Small intestine (tissue), 7 donors: ENCODE results near the gene KTN1. TPM values are rescaled to one million over a fixed set of nuclear protein-coding genes. Genes with fewer than 3 reads are reported as not detected.
A peak's percentile ranks its signal among the peaks of the same experiment; 100 is the strongest.

ENCODE experiments used
- DNase-seq, 2 donors: peaks; one replicate each; pipeline versions ENCODE4 v3.0.0 to v3.0.0-alpha.2; 2013
- FAIRE-seq: peaks from 2 replicates; lab custom pipeline; 2012; peaks lifted over from hg19 to GRCh38; lab: Jason Lieb, UNC
- H3K27ac ChIP-seq, 3 donors: one replicate each; pipeline ENCODE4 v1.5.1; 2013; ENCODE audit warnings: low read length in 2 of 3, mild to moderate bottlenecking in 2 of 3, control low read depth in 1 of 3, inconsistent platforms in 1 of 3, low read depth in 1 of 3, moderate library complexity in 1 of 3
- H3K27me3 ChIP-seq, 3 donors: one replicate each; pipeline ENCODE4 v1.6.1; 2013; ENCODE audit warnings: low read length in 3 of 3, inconsistent platforms in 1 of 3; ENCODE audit not compliant: control insufficient read depth in 3 of 3, insufficient read depth in 3 of 3
- H3K36me3 ChIP-seq, 3 donors: one replicate each; pipeline ENCODE4 v1.6.1; 2013; ENCODE audit warnings: low read length in 3 of 3, inconsistent platforms in 1 of 3, low read depth in 1 of 3, mild to moderate bottlenecking in 1 of 3, moderate library complexity in 1 of 3; ENCODE audit not compliant: control insufficient read depth in 3 of 3, insufficient read depth in 2 of 3
- H3K4me1 ChIP-seq, 3 donors: one replicate each; pipeline ENCODE4 v1.6.1; 2013; ENCODE audit warnings: low read length in 2 of 3, inconsistent platforms in 1 of 3, low read depth in 1 of 3, mild to moderate bottlenecking in 1 of 3, moderate library complexity in 1 of 3; ENCODE audit not compliant: control insufficient read depth in 3 of 3, insufficient read depth in 2 of 3
- H3K4me3 ChIP-seq, 3 donors: one replicate each; pipeline ENCODE4 v1.5.1; 2013; ENCODE audit warnings: low read length in 3 of 3, control low read depth in 1 of 3, inconsistent platforms in 1 of 3, low read depth in 1 of 3, mild to moderate bottlenecking in 1 of 3, moderate library complexity in 1 of 3
- H3K9me3 ChIP-seq, 2 donors: one replicate each; pipeline ENCODE4 v1.6.1; 2013; ENCODE audit warnings: low read depth in 1 of 2, low read length in 1 of 2; ENCODE audit not compliant: control insufficient read depth in 2 of 2, insufficient read depth in 1 of 2
- WGBS, 3 donors: extraction: QIAGEN DNeasy Blood & Tissue Kit; methylation state at CpG; one replicate each; pipeline ENCODE4 v1.1.7; 2013; 5-methylcytosine and 5-hydroxymethylcytosine counted together
- polyA plus RNA-seq, 4 donors: library from polyadenylated mRNA; stranded (reverse) in 3 of 4; unstranded in 1 of 4; fragments of 200-250 nt in 3 of 4; fragments of 120-200 nt in 1 of 4; gene quantifications; one replicate each; pipeline versions ENCODE4 v1.2.1 to v1.2.3, GENCODE V29; 2013
- donor health status: healthy with polysubstance abuse.
- donor health status: control.
- donor health status: control.
- donor health status: Bipolar disorder and iron deficiency.
- donor health status: healthy.

Gene KTN1
- polyA plus RNA-seq, 4 donors: 42.9 to 103 (median 67.8) TPM

DNA sequence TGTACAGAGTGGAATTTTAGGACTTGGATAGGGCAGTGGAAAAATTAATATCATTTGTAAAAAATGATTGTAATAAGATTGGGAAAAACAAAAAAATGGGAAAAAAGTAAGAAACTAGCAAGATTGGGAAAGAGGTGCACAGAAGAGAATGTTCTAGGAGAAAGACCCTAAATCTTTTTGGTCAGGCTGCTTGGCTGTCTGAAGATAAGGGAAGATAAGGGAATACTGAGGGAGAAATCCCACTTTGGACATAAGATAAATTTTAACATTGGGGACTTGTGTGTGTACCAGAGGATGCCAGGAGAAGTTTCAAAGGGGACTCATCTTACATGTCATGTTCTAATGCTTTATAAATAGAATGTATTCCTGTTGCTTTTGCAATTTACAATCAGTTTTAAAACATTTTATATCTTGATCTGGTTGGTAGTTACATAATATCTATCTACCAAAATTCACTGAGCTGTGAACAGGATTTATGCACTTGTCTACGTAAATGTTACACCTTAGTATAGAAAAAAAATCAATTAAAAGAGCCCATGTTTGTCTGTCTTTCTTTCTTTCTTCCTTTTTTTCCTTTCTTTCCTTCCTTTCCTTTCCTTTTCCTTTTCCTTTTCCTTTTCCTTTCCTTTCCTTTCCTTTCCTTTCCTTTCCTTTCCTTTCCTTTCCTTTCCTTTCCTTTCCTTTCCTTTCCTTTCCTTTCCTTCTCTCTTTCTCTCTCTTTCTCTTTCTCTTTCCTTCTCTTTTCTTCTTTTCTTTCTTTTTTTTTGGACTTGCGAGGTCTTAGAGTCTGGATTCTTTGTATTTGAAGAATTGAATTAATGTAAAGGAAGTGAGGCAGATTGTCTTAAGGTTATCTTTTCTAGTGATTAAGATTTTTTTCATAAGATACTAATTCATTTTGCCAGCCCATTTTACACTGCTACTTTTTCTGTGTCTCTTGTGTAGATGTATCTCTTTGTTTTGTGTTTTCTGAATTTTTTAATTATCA is 66.1 kb downstream of the KTN1 start:
- WGBS, 3 donors: 95 to 98% (median 97%) methylated on average over 2 of the region's 2 CpGs
- H3K9me3 ChIP-seq: no peaks in the 10 kb centered on the region

DNA sequence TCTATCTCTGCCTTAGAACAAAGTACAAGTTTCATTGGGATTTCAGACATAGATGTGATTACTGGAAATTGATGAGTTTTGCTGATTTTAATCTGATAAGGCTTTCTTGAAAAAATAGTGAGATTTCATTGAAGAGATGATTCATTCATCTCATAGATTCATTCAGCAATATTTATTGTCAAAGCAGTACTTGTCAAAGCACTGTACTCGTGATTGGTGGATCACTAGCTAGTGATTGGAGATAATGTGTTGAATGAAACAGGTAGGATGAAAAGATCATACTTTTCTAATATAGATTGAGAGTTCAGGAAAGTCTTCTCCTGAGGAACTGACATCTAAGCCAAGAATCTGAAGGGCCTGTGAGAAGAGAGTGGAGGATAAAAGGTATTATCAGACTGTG is 71.0 kb downstream of the KTN1 start:
- Histone ChIP-seq H3K9me3 (no peaks in the 10 kb centered on the region), H3K4me3 (no peak overlapping the region), H3K36me3 (peaks cover 5 to 11% (median 6%) of the 10 kb centered on the region in 3 donors), H3K27me3 (no peaks in the 10 kb centered on the region), H3K27ac (no peak overlapping the region), H3K4me1 (no peaks in the 10 kb centered on the region)
- no peak for FAIRE-seq
- DNase-seq: no peak
- 76 to 83% (median 81%) methylated on average over 1 of the region's 1 CpG for WGBS, 3 donors

More for the DNA sequence above, 66.1 kb downstream of the KTN1 start:
- Histone ChIP-seq H3K27me3 (no peaks in the 10 kb centered on the region), H3K27ac (no peak overlapping the region), H3K36me3 (peaks cover 6 to 10% (median 10%) of the 10 kb centered on the region in 3 donors), H3K4me3 (no peak overlapping the region), H3K4me1 (no peaks in the 10 kb centered on the region)
- FAIRE-seq: no peak
- DNase-seq: no peak

DNA sequence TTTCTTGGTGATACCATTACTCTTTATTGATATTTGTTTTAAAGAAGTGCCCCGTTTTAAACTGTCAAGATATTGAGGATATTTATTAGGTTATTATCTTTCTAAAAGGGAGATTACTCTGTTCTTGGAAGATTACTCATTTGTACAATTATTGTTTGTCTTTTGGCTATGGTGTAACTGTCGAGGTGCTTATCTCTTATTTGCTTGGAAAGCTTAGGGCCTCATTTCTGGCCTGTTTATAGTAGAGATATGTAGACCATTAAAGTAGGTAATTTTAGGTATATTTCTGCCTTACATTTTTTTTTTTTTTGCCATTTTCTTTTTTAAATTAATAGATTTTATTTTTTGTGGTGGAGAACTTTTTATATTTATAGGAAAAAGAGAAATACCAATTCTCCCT is 74.2 kb downstream of the KTN1 start:
- FAIRE-seq: no peak
- 15 to 59% (median 43%) methylated on average over 2 of the region's 2 CpGs for WGBS, 3 donors
- DNase-seq: peak in 1 of 2 donors; percentile 5

DNA sequence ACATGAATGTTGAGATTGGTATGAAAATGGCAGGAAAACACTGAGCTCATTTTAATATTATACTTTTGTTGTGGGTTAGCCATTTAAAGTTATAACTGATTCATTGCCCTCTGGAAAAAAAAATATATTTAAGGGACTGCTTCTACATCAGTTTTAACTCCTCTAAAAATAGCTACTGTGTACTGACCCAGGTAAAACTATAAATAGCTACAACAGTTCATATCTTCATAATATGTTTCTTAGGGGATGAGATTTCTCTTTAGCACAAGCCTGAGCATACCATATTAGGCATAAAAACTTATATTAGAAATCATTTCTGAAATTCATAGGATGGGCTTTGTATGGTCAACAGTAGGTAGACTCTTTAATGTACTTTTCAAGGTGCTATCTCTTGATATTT is 81.0 kb downstream of the KTN1 start:
- H3K4me1 ChIP-seq: peaks cover 0 to 4% (median 0%) of the 10 kb centered on the region in 3 donors
- no peak overlapping the region for H3K27ac ChIP-seq
- no peaks in the 10 kb centered on the region for H3K9me3 ChIP-seq
- DNase-seq: no peak
- no peak overlapping the region for H3K4me3 ChIP-seq
- no peaks in the 10 kb centered on the region for H3K27me3 ChIP-seq
- no peak for FAIRE-seq
- peaks cover 1 to 18% (median 2%) of the 10 kb centered on the region in 3 donors for H3K36me3 ChIP-seq

More for the DNA sequence above, 74.2 kb downstream of the KTN1 start:
- Histone ChIP-seq H3K4me1 (no peaks in the 10 kb centered on the region), H3K27me3 (no peaks in the 10 kb centered on the region), H3K27ac (no peak overlapping the region), H3K4me3 (no peak overlapping the region), H3K36me3 (peaks cover 5 to 15% (median 8%) of the 10 kb centered on the region in 3 donors), H3K9me3 (no peaks in the 10 kb centered on the region)

DNA sequence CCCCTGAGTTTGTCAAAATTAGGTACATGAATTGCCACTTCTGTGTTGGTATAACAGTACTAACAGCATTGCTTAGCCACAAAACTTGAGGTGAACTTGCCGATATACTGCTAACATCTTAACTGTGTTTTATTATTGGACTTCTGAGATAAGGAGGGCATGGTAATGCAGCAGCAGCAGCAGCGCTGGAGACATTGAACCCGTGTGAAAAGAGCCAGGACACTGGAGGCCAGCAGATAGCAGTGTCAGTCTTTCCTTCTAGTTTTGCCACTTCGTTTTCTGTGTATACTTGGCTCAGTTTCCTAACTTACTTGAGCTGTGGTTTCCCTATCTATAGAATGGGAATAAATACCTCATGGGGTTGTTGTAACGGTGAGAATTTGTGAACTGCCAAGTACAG is 82.7 kb downstream of the KTN1 start:
- Histone ChIP-seq H3K27me3 (no peaks in the 10 kb centered on the region), H3K36me3 (peaks cover 0 to 12% (median 2%) of the 10 kb centered on the region in 3 donors), H3K4me3 (no peak overlapping the region), H3K9me3 (no peaks in the 10 kb centered on the region), H3K27ac (no peak overlapping the region), H3K4me1 (peaks cover 0 to 4% (median 0%) of the 10 kb centered on the region in 3 donors)
- no peak for FAIRE-seq
- DNase-seq: peak; percentile 72 to 73
- WGBS, 3 donors: 48 to 80% (median 53%) methylated on average over 5 of the region's 5 CpGs

DNA sequence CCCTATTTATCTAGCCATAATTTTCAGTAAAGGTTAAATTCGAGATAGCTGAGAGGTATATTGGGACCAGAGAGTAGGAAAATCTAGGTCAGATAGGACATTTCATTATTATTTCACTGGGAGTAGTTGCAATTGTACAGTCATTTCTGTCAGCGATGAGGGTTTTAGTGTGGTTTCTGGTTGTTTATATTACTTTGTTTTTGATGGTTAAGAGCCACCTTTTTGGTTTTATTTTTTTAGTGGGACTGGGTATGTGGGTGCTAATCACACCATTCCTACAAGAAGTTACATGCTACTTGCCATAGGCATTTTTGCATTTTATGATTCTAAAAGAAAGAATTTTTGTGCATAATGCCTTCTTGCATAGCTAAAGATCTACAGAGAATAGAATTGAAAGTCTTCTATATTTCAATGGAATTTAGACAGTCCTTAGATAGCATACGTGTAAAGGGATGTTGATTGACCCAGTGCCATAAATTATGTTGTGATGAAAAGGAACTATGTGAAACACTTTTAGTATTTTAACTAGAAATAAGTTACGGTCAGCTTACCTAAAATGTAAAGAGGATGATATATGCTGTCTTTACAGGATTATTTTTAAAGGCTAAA is 85.2 kb downstream of the KTN1 start:
- H3K36me3 ChIP-seq: peaks cover 2 to 7% (median 4%) of the 10 kb centered on the region in 3 donors
- no peak overlapping the region for H3K27ac ChIP-seq
- 76 to 87% (median 79%) methylated on average over 4 of the region's 4 CpGs for WGBS, 3 donors
- peaks cover 0 to 4% (median 0%) of the 10 kb centered on the region in 3 donors for H3K4me1 ChIP-seq
- no peaks in the 10 kb centered on the region for H3K27me3 ChIP-seq
- no peak for FAIRE-seq
- no peak overlapping the region for H3K4me3 ChIP-seq
- H3K9me3 ChIP-seq: no peaks in the 10 kb centered on the region
- no peak for DNase-seq

DNA sequence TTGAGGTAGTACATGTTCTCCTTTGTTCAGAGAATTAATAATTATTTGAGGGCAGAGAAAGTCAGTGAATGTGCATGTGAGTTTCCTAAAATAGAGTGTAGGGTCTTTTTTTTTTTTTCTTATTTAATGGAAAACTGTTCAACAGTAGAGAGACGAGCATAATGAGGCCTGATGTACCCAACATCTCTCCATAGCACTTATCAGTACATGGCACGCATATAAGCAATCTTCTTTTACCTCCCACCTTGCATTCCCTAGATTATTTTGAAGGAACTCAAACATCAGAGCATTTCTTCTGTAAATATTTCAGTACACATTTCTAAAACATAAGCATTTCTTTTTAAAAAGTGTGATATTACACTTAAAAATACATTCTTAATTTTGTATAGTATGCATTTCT is 87.8 kb downstream of the KTN1 start:
- no peaks in the 10 kb centered on the region for H3K9me3 ChIP-seq
- WGBS, 3 donors: 85 to 100% (median 95%) methylated on average over 2 of the region's 2 CpGs
- no peak overlapping the region for H3K27ac ChIP-seq
- peak; percentile 59 for FAIRE-seq
- H3K4me1 ChIP-seq: no peaks in the 10 kb centered on the region
- no peak overlapping the region for H3K4me3 ChIP-seq
- no peak for DNase-seq
- H3K27me3 ChIP-seq: no peaks in the 10 kb centered on the region
- peaks cover 0 to 11% (median 4%) of the 10 kb centered on the region in 3 donors for H3K36me3 ChIP-seq

DNA sequence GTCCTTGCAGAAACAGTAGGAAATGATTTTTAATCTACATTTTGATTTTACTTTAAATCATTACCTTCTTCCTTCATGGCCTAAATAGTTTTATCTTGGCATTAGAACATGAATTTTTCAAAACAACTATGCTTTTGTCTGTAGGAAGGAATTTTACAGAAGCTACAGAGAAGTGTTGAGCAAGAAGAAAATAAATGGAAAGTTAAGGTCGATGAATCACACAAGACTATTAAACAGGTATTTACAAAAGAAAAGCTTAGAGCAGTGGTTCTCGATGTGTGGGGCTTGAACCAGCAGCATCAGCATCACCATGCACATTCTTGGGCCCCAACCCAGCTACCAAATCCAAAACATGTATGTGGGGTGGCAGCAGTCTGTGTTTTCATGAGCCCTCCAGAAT is 91.6 kb downstream of the KTN1 start:
- no peaks in the 10 kb centered on the region for H3K4me1 ChIP-seq
- no peak overlapping the region for H3K4me3 ChIP-seq
- no peaks in the 10 kb centered on the region for H3K9me3 ChIP-seq
- H3K27me3 ChIP-seq: no peaks in the 10 kb centered on the region
- peaks cover 4 to 22% (median 6%) of the 10 kb centered on the region in 3 donors for H3K36me3 ChIP-seq
- H3K27ac ChIP-seq: no peak overlapping the region
- FAIRE-seq (peak; percentile 19), DNase-seq (no peak)
- WGBS, 3 donors: 86 to 95% (median 92%) methylated on average over 2 of the region's 2 CpGs
